ENCODE data around the gene UPK3A.
"Not testable (repeated sequence)": the region's sequence is repeated elsewhere in the genome, so short reads cannot be mapped to it uniquely, and the experiment has no call there.

Gene UPK3A

GRCh38 chr22:45290410-45290936 lies 5.7 kb downstream of the UPK3A start:
- Mint-ChIP-seq H3K4me3 (no peak overlapping the region), H3K4me1 (no peaks in the 10 kb centered on the region), H3K9me3 (no peaks in the 10 kb centered on the region), H3K36me3 (no peaks in the 10 kb centered on the region), H3K27ac (no peak overlapping the region)
- ATAC-seq (no peak), DNase-seq (ENCODE audit: low spot score in 2 of 2) (no peak)

- H3K4me3 Mint-ChIP-seq = no peak overlapping the region
- H3K4me1 Mint-ChIP-seq = peaks cover under 1% of the 10 kb centered on the region
- DNase-seq (ENCODE audit: low spot score in 2 of 2) (no peak), ATAC-seq (peak; percentile 60)
- H3K36me3 Mint-ChIP-seq = no peaks in the 10 kb centered on the region
- no peaks in the 10 kb centered on the region for H3K9me3 Mint-ChIP-seq
- H3K27ac Mint-ChIP-seq = no peak overlapping the region
These were observed 6.5 kb downstream of the UPK3A start for GRCh38 chr22:45291061-45291930.

GRCh38 chr22:45291931-45292290 lies 7.2 kb downstream of the UPK3A start:
- Mint-ChIP-seq H3K4me3 (no peak overlapping the region), H3K27ac (no peak overlapping the region), H3K9me3 (no peaks in the 10 kb centered on the region), H3K4me1 (peaks cover 6% of the 10 kb centered on the region), H3K36me3 (no peaks in the 10 kb centered on the region)
- DNase-seq (ENCODE audit: low spot score in 2 of 2) (no peak), ATAC-seq (no peak)

GRCh38 chr22:45292731-45293442 lies 8.1 kb downstream of the UPK3A start:
- Mint-ChIP-seq H3K4me1 (peaks cover 9% of the 10 kb centered on the region), H3K4me3 (no peak overlapping the region), H3K9me3 (no peaks in the 10 kb centered on the region), H3K36me3 (no peaks in the 10 kb centered on the region), H3K27ac (no peak overlapping the region)
- DNase-seq (ENCODE audit: low spot score in 2 of 2) = no peak
- ATAC-seq = no peak

- Mint-ChIP-seq H3K9me3 (no peaks in the 10 kb centered on the region), H3K4me1 (peaks cover 9% of the 10 kb centered on the region), H3K36me3 (no peaks in the 10 kb centered on the region), H3K27ac (no peak overlapping the region), H3K4me3 (no peak overlapping the region)
- DNase-seq (ENCODE audit: low spot score in 2 of 2) (no peak), ATAC-seq (no peak)
These were observed 9.3 kb downstream of the UPK3A start for GRCh38 chr22:45294030-45294429.

GRCh38 chr22:45295004-45295403 lies 10.3 kb downstream of the UPK3A start:
- H3K27ac Mint-ChIP-seq; H3K4me1 Mint-ChIP-seq; ATAC-seq; H3K36me3 Mint-ChIP-seq; H3K4me3 Mint-ChIP-seq; DNase-seq (ENCODE audit: low spot score in 2 of 2); H3K9me3 Mint-ChIP-seq: not testable (repeated sequence)

- no peak for DNase-seq (ENCODE audit: low spot score in 2 of 2)
- no peak for ATAC-seq
- no peak overlapping the region for H3K27ac Mint-ChIP-seq
- peaks cover 9% of the 10 kb centered on the region for H3K4me1 Mint-ChIP-seq
- no peaks in the 10 kb centered on the region for H3K9me3 Mint-ChIP-seq
- H3K36me3 Mint-ChIP-seq = no peaks in the 10 kb centered on the region
- H3K4me3 Mint-ChIP-seq = no peak overlapping the region
These were observed 10.7 kb downstream of the UPK3A start for GRCh38 chr22:45295492-45295891.

- Mint-ChIP-seq H3K36me3 (no peaks in the 10 kb centered on the region), H3K9me3 (no peaks in the 10 kb centered on the region), H3K4me1 (peaks cover 9% of the 10 kb centered on the region), H3K4me3 (peak overlapping the region; percentile 35), H3K27ac (peak overlapping the region; percentile 34)
- ATAC-seq (peak; percentile 66), DNase-seq (ENCODE audit: low spot score in 2 of 2) (no peak)
These were observed 12.0 kb downstream of the UPK3A start for GRCh38 chr22:45296628-45297297.

GRCh38 chr22:45298934-45299505 lies 14.3 kb downstream of the UPK3A start:
- no peak overlapping the region for H3K4me3 Mint-ChIP-seq
- H3K27ac Mint-ChIP-seq = no peak overlapping the region
- H3K9me3 Mint-ChIP-seq = no peaks in the 10 kb centered on the region
- no peak for DNase-seq (ENCODE audit: low spot score in 2 of 2)
- no peaks in the 10 kb centered on the region for H3K36me3 Mint-ChIP-seq
- peaks cover 14% of the 10 kb centered on the region for H3K4me1 Mint-ChIP-seq
- no peak for ATAC-seq

- no peak overlapping the region for H3K4me3 Mint-ChIP-seq
- ATAC-seq = no peak
- H3K27ac Mint-ChIP-seq = no peak overlapping the region
- H3K4me1 Mint-ChIP-seq = peaks cover 5% of the 10 kb centered on the region
- no peaks in the 10 kb centered on the region for H3K36me3 Mint-ChIP-seq
- no peak for DNase-seq (ENCODE audit: low spot score in 2 of 2)
- H3K9me3 Mint-ChIP-seq = no peaks in the 10 kb centered on the region
These were observed 18.0 kb downstream of the UPK3A start for GRCh38 chr22:45302751-45303150.

GRCh38 chr22:45303181-45303580 lies 18.4 kb downstream of the UPK3A start:
- Mint-ChIP-seq H3K36me3 (no peaks in the 10 kb centered on the region), H3K4me1 (peaks cover 5% of the 10 kb centered on the region), H3K27ac (no peak overlapping the region), H3K9me3 (no peaks in the 10 kb centered on the region), H3K4me3 (no peak overlapping the region)
- DNase-seq (ENCODE audit: low spot score in 2 of 2) (no peak), ATAC-seq (no peak)

- DNase-seq (ENCODE audit: low spot score in 2 of 2) = no peak
- no peak for ATAC-seq
- Mint-ChIP-seq H3K36me3 (peaks cover 7% of the 10 kb centered on the region), H3K27ac (no peak overlapping the region), H3K4me1 (peaks cover 16% of the 10 kb centered on the region), H3K4me3 (no peak overlapping the region), H3K9me3 (no peaks in the 10 kb centered on the region)
These were observed 20.2 kb downstream of the UPK3A start for GRCh38 chr22:45304971-45305370.

- DNase-seq (ENCODE audit: low spot score in 2 of 2) = no peak
- Mint-ChIP-seq H3K4me3 (no peak overlapping the region), H3K9me3 (no peaks in the 10 kb centered on the region), H3K36me3 (peaks cover 10% of the 10 kb centered on the region), H3K4me1 (peaks cover 18% of the 10 kb centered on the region), H3K27ac (no peak overlapping the region)
- ATAC-seq = no peak
These were observed 20.8 kb downstream of the UPK3A start for GRCh38 chr22:45305456-45306075.

GRCh38 chr22:45306139-45306538 lies 21.4 kb downstream of the UPK3A start:
- Mint-ChIP-seq H3K36me3 (peaks cover 16% of the 10 kb centered on the region), H3K4me1 (peaks cover 24% of the 10 kb centered on the region), H3K9me3 (no peaks in the 10 kb centered on the region), H3K4me3 (no peak overlapping the region), H3K27ac (no peak overlapping the region)
- ATAC-seq (no peak), DNase-seq (ENCODE audit: low spot score in 2 of 2) (no peak)

Measured in stimulated activated effector memory CD8-positive, alpha-beta T cell treated with anti-CD3 and anti-CD28 coated beads, Interleukin-12 subunit alpha, Interleukin-12 subunit beta, amount 100 ng/mL, for 72 hours (primary cell).